Measurements from ENCODE around the gene MYRF. TPM values are rescaled to one million over a fixed set of nuclear protein-coding genes. Genes with fewer than 3 reads are reported as not detected.

Gene MYRF
- total RNA-seq, 1 donor from 2014 or later = 0.78 TPM

DNA sequence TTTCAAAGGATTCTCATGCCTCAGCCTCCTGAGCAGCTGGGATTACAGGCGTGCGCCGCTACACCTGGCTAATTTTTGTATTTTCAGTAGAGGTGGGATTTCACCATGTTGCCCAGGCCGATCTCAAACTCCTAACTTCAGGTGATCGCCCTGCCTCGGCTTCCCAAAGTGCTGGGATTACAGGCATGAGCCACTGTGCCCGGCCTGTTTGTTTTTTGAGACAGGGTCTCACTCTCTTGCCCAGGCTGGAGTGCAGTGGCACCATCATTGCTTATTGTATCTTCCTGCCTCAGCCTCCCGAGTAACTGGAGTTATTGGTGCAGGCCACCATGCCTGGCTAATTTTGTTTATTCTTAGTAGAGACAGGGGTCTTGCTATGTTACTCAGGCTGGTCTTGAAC lies 83.8 kb downstream of the MYRF start:
- intact Hi-C loops (cut with micrococcal nuclease) = no loop called here
- ATAC-seq (ENCODE audit: low read depth) (no peak), DNase-seq (no peak)
- no peaks in the 10 kb centered on the region for H3K9me3 Mint-ChIP-seq
- ChIA-PET POLR2A (interaction anchor here (3.3 kb wide), 1 partner anchor 20 kb away, joined by 41 read pairs; the partner anchor contains the start of gene FADS1), CTCF (interaction anchor here (0.6 to 0.7 kb wide), 2 partner anchors 246 to 271 kb away, joined by 3 read pairs; no protein-coding TSS in a partner anchor)
- H3K4me1 Mint-ChIP-seq = peaks cover 30% of the 10 kb centered on the region
- TF ChIP-seq, protein P1, sequence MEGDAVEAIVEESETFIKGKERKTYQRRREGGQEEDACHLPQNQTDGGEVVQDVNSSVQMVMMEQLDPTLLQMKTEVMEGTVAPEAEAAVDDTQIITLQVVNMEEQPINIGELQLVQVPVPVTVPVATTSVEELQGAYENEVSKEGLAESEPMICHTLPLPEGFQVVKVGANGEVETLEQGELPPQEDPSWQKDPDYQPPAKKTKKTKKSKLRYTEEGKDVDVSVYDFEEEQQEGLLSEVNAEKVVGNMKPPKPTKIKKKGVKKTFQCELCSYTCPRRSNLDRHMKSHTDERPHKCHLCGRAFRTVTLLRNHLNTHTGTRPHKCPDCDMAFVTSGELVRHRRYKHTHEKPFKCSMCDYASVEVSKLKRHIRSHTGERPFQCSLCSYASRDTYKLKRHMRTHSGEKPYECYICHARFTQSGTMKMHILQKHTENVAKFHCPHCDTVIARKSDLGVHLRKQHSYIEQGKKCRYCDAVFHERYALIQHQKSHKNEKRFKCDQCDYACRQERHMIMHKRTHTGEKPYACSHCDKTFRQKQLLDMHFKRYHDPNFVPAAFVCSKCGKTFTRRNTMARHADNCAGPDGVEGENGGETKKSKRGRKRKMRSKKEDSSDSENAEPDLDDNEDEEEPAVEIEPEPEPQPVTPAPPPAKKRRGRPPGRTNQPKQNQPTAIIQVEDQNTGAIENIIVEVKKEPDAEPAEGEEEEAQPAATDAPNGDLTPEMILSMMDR (IDR thresholded peaks at IDR 0.05) = no peak
- no peak overlapping the region for H3K27ac Mint-ChIP-seq
- H3K36me3 Mint-ChIP-seq (ENCODE audit: low read depth) = peaks cover 1% of the 10 kb centered on the region
- H3K4me3 Mint-ChIP-seq = no peak overlapping the region
- no peaks in the 10 kb centered on the region for H3K27me3 Mint-ChIP-seq

DNA sequence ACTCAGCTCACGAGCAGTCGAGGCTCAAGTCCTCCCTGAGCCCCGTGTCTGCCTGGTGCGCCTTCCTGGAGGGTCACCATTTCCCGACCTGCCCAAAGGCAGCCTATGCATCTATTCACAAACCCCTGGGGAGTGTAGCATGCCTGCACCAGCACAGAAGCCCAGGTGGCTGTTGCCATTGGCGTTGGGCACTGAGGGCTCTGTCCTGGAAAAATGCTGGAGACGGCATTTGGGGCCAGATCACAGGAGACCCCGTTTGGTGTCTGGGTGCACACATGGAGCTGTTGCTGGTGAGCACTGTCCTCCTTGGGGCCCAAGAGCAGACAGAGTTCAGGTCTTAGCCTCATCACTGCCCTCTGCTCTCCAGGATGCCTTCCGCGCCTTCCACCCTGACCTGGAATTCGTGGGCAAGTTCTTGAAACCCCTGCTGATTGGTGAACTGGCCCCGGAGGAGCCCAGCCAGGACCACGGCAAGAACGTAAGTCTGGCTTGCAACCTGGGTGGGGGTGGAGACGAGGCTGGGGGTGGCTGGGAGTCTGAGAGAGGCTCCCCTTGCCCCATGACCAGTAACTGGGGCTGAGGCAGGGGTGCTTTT lies 85.1 kb downstream of the MYRF start:
- ChIA-PET POLR2A (interaction anchor here (0.5 kb wide), 1 partner anchor 585 kb away, joined by 8 read pairs; no protein-coding TSS in a partner anchor), CTCF (no interaction called here)
- H3K4me1 Mint-ChIP-seq = peaks cover 30% of the 10 kb centered on the region
- H3K9me3 Mint-ChIP-seq = no peaks in the 10 kb centered on the region
- H3K36me3 Mint-ChIP-seq (ENCODE audit: low read depth) = peaks cover 1% of the 10 kb centered on the region
- no peaks in the 10 kb centered on the region for H3K27me3 Mint-ChIP-seq
- ATAC-seq (ENCODE audit: low read depth) (no peak), DNase-seq (no peak)
- TF ChIP-seq, protein P1 (IDR thresholded peaks at IDR 0.05) = no peak
- H3K27ac Mint-ChIP-seq = no peak overlapping the region
- intact Hi-C loops (cut with micrococcal nuclease) = no loop called here
- no peak overlapping the region for H3K4me3 Mint-ChIP-seq

Other genes with a start within 250 kb of the MYRF start
- not detected in 2 replicates for gene LRRC10B, start 243.9 kb upstream of the MYRF start, total RNA-seq
- gene SYT7, start 171.6 kb upstream of the MYRF start, total RNA-seq = not detected in 2 replicates
- gene DAGLA, start 72.2 kb upstream of the MYRF start, total RNA-seq = not detected in 2 replicates
- 87.4 and 94.0 TPM in 2 replicates for gene TMEM258, start 40.0 kb downstream of the MYRF start, total RNA-seq
- 23.9 and 25.4 TPM in 2 replicates for gene FEN1, start 40.3 kb downstream of the MYRF start, total RNA-seq
- 19.6 and 23.3 TPM in 2 replicates for gene FADS1, start 64.4 kb downstream of the MYRF start, total RNA-seq
- 10.9 and 13.4 TPM in 2 replicates for gene FADS2, start 75.7 kb downstream of the MYRF start, total RNA-seq
- 121 and 135 TPM in 2 replicates for gene FADS3, start 138.9 kb downstream of the MYRF start, total RNA-seq
- gene RAB3IL1, start 164.9 kb downstream of the MYRF start, total RNA-seq = not detected in 2 replicates
- 0.16 and 0.44 TPM in 2 replicates for gene BEST1, start 197.7 kb downstream of the MYRF start, total RNA-seq
- gene FTH1, start 215.0 kb downstream of the MYRF start, total RNA-seq = 865 and 906 TPM in 2 replicates